GM12874 (cell line): Measurements from ENCODE around the gene FRMD1.

Experiments
- CTCF ChIP-seq: IDR thresholded peaks from 2 replicates; pipeline ENCODE4 v1.5.1; 2011; ENCODE audit warnings: low read depth, mild to moderate bottlenecking, control low read depth, low read length, moderate library complexity; ENCODE audit not compliant: insufficient read depth

The FRMD1 gene

GRCh38 chr6:168038576-168039140, 40.4 kb downstream of the FRMD1 start:
- TF ChIP-seq CTCF: no peak

- TF ChIP-seq CTCF: no peak
These were observed 41.2 kb downstream of the FRMD1 start for GRCh38 chr6:168037856-168038255.

GRCh38 chr6:168037242-168037641, 41.8 kb downstream of the FRMD1 start:
- TF ChIP-seq CTCF: no peak

GRCh38 chr6:168035661-168036545, 43.1 kb downstream of the FRMD1 start:
- TF ChIP-seq CTCF: no peak

- no peak for TF ChIP-seq CTCF
These were observed 43.8 kb downstream of the FRMD1 start for GRCh38 chr6:168035098-168035660.

- TF ChIP-seq CTCF: no peak
These were observed 44.5 kb downstream of the FRMD1 start for GRCh38 chr6:168034537-168034936.

GRCh38 chr6:168033791-168034190, 45.2 kb downstream of the FRMD1 start:
- no peak for TF ChIP-seq CTCF
